ENCODE results near the gene LCOR.

The LCOR gene

GRCh38 chr10:97034958-97035769 is 203.1 kb downstream of the LCOR start:
- Histone ChIP-seq H3K36me3 (ENCODE audit: control insufficient read depth, insufficient read depth, low read length) (no peaks in the 10 kb centered on the region), H3K4me1 (ENCODE audit: control insufficient read depth, insufficient read depth, low read length) (peaks cover 9% of the 10 kb centered on the region), H3K9me3 (ENCODE audit: control insufficient read depth, insufficient read depth, low read length) (no peaks in the 10 kb centered on the region), H3K4me3 (ENCODE audit: low read depth, low read length) (no peak overlapping the region), H3K9ac (ENCODE audit: low read depth, low read length) (no peak overlapping the region), H3K27me3 (ENCODE audit: control insufficient read depth, insufficient read depth, low read length) (no peaks in the 10 kb centered on the region)

- Histone ChIP-seq H3K9ac (ENCODE audit: low read depth, low read length) (no peak overlapping the region), H3K27me3 (ENCODE audit: control insufficient read depth, insufficient read depth, low read length) (no peaks in the 10 kb centered on the region), H3K9me3 (ENCODE audit: control insufficient read depth, insufficient read depth, low read length) (no peaks in the 10 kb centered on the region), H3K4me3 (ENCODE audit: low read depth, low read length) (peak overlapping the region; percentile 40), H3K36me3 (ENCODE audit: control insufficient read depth, insufficient read depth, low read length) (no peaks in the 10 kb centered on the region), H3K4me1 (ENCODE audit: control insufficient read depth, insufficient read depth, low read length) (peaks cover 4% of the 10 kb centered on the region)
Observed at GRCh38 chr10:97037365-97038361, 205.6 kb downstream of the LCOR start.

- Histone ChIP-seq H3K4me1 (ENCODE audit: control insufficient read depth, insufficient read depth, low read length) (peaks cover 3% of the 10 kb centered on the region), H3K36me3 (ENCODE audit: control insufficient read depth, insufficient read depth, low read length) (peaks cover 5% of the 10 kb centered on the region), H3K9me3 (ENCODE audit: control insufficient read depth, insufficient read depth, low read length) (no peaks in the 10 kb centered on the region), H3K4me3 (ENCODE audit: low read depth, low read length) (no peak overlapping the region), H3K27me3 (ENCODE audit: control insufficient read depth, insufficient read depth, low read length) (no peaks in the 10 kb centered on the region), H3K9ac (ENCODE audit: low read depth, low read length) (no peak overlapping the region)
Observed at GRCh38 chr10:97038688-97039087, 206.6 kb downstream of the LCOR start.

GRCh38 chr10:97039538-97040247 is 207.6 kb downstream of the LCOR start:
- Histone ChIP-seq H3K4me1 (ENCODE audit: control insufficient read depth, insufficient read depth, low read length) (peaks cover 3% of the 10 kb centered on the region), H3K27me3 (ENCODE audit: control insufficient read depth, insufficient read depth, low read length) (no peaks in the 10 kb centered on the region), H3K4me3 (ENCODE audit: low read depth, low read length) (no peak overlapping the region), H3K9ac (ENCODE audit: low read depth, low read length) (no peak overlapping the region), H3K9me3 (ENCODE audit: control insufficient read depth, insufficient read depth, low read length) (no peaks in the 10 kb centered on the region), H3K36me3 (ENCODE audit: control insufficient read depth, insufficient read depth, low read length) (peaks cover 5% of the 10 kb centered on the region)

- no peak overlapping the region for H3K4me3 ChIP-seq (ENCODE audit: low read depth, low read length)
- peaks cover 3% of the 10 kb centered on the region for H3K4me1 ChIP-seq (ENCODE audit: control insufficient read depth, insufficient read depth, low read length)
- H3K36me3 ChIP-seq (ENCODE audit: control insufficient read depth, insufficient read depth, low read length) = peaks cover 5% of the 10 kb centered on the region
- no peaks in the 10 kb centered on the region for H3K9me3 ChIP-seq (ENCODE audit: control insufficient read depth, insufficient read depth, low read length)
- H3K27me3 ChIP-seq (ENCODE audit: control insufficient read depth, insufficient read depth, low read length) = no peaks in the 10 kb centered on the region
- H3K9ac ChIP-seq (ENCODE audit: low read depth, low read length) = no peak overlapping the region
Observed at GRCh38 chr10:97040248-97040584, 208.1 kb downstream of the LCOR start.

GRCh38 chr10:97040706-97041105 is 208.6 kb downstream of the LCOR start:
- Histone ChIP-seq H3K9me3 (ENCODE audit: control insufficient read depth, insufficient read depth, low read length) (no peaks in the 10 kb centered on the region), H3K4me1 (ENCODE audit: control insufficient read depth, insufficient read depth, low read length) (peaks cover 3% of the 10 kb centered on the region), H3K9ac (ENCODE audit: low read depth, low read length) (no peak overlapping the region), H3K27me3 (ENCODE audit: control insufficient read depth, insufficient read depth, low read length) (no peaks in the 10 kb centered on the region), H3K36me3 (ENCODE audit: control insufficient read depth, insufficient read depth, low read length) (peaks cover 5% of the 10 kb centered on the region), H3K4me3 (ENCODE audit: low read depth, low read length) (no peak overlapping the region)

GRCh38 chr10:97042081-97042480 is 210.0 kb downstream of the LCOR start:
- H3K9ac ChIP-seq (ENCODE audit: low read depth, low read length) = no peak overlapping the region
- H3K9me3 ChIP-seq (ENCODE audit: control insufficient read depth, insufficient read depth, low read length) = no peaks in the 10 kb centered on the region
- peaks cover 5% of the 10 kb centered on the region for H3K36me3 ChIP-seq (ENCODE audit: control insufficient read depth, insufficient read depth, low read length)
- no peaks in the 10 kb centered on the region for H3K27me3 ChIP-seq (ENCODE audit: control insufficient read depth, insufficient read depth, low read length)
- H3K4me1 ChIP-seq (ENCODE audit: control insufficient read depth, insufficient read depth, low read length) = peaks cover 3% of the 10 kb centered on the region
- H3K4me3 ChIP-seq (ENCODE audit: low read depth, low read length) = no peak overlapping the region

- Histone ChIP-seq H3K4me3 (ENCODE audit: low read depth, low read length) (no peak overlapping the region), H3K4me1 (ENCODE audit: control insufficient read depth, insufficient read depth, low read length) (no peaks in the 10 kb centered on the region), H3K36me3 (ENCODE audit: control insufficient read depth, insufficient read depth, low read length) (peaks cover 5% of the 10 kb centered on the region), H3K9ac (ENCODE audit: low read depth, low read length) (no peak overlapping the region), H3K27me3 (ENCODE audit: control insufficient read depth, insufficient read depth, low read length) (no peaks in the 10 kb centered on the region), H3K9me3 (ENCODE audit: control insufficient read depth, insufficient read depth, low read length) (no peaks in the 10 kb centered on the region)
Observed at GRCh38 chr10:97042716-97043562, 210.8 kb downstream of the LCOR start.

- Histone ChIP-seq H3K4me1 (ENCODE audit: control insufficient read depth, insufficient read depth, low read length) (no peaks in the 10 kb centered on the region), H3K36me3 (ENCODE audit: control insufficient read depth, insufficient read depth, low read length) (peaks cover 5% of the 10 kb centered on the region), H3K4me3 (ENCODE audit: low read depth, low read length) (no peak overlapping the region), H3K9me3 (ENCODE audit: control insufficient read depth, insufficient read depth, low read length) (no peaks in the 10 kb centered on the region), H3K27me3 (ENCODE audit: control insufficient read depth, insufficient read depth, low read length) (no peaks in the 10 kb centered on the region), H3K9ac (ENCODE audit: low read depth, low read length) (no peak overlapping the region)
Observed at GRCh38 chr10:97043563-97043855, 211.4 kb downstream of the LCOR start.
